WTC11 (cell line): ENCODE results near the gene RBX1.

Source experiments
- ATF3 ChIP-seq: sonication (generic); formaldehyde crosslinking; conservative IDR thresholded peaks from 2 replicates; pipeline ENCODE4 v1.8.1; 2022; ENCODE audit warnings: mild to moderate bottlenecking, missing genetic modification reagents
- CREM ChIP-seq: sonication (generic); formaldehyde crosslinking; IDR thresholded peaks from 2 replicates; pipeline ENCODE4 v1.8.1; 2022; ENCODE audit warnings: mild to moderate bottlenecking, missing genetic modification reagents, moderate library complexity
- CTCF ChIP-seq: fragments of 200-600 bp; IDR thresholded peaks from 2 replicates; pipeline ENCODE4 v1.8.0; 2022; ENCODE audit warnings: antibody characterized with exemption
- ERG ChIP-seq: fragments of 250-450 bp; sonication (Bioruptor Pico); IDR thresholded peaks from 2 replicates; pipeline ENCODE4 v1.8.0; 2021; ENCODE audit warnings: mild to moderate bottlenecking
- IRF2 ChIP-seq: sonication (generic); formaldehyde crosslinking; IDR thresholded peaks from 2 replicates; pipeline ENCODE4 v1.8.0; 2022; ENCODE audit warnings: low read depth, missing genetic modification reagents, borderline replicate concordance
- MLX ChIP-seq: sonication (generic); formaldehyde crosslinking; IDR thresholded peaks from 2 replicates; pipeline ENCODE4 v1.8.1; 2023; ENCODE audit warnings: mild to moderate bottlenecking, missing genetic modification reagents, moderate library complexity
- ZBTB43 ChIP-seq: sonication (generic); formaldehyde crosslinking; IDR thresholded peaks from 2 replicates; pipeline ENCODE4 v1.8.1; 2023; ENCODE audit warnings: mild to moderate bottlenecking, missing genetic modification reagents
- ZNF121 ChIP-seq: sonication (generic); formaldehyde crosslinking; IDR thresholded peaks from 2 replicates; pipeline ENCODE4 v1.8.0; 2023; ENCODE audit warnings: missing genetic modification reagents

GRCh38 chr22:41009222-41009948 lies 58.2 kb downstream of the RBX1 start:
- TF ChIP-seq CTCF (no peak), ATF3 (CRISPR knock-in tag) (no peak), ERG (no peak), ZNF121 (no peak), ZBTB43 (no peak), MLX (no peak), CREM (CRISPR knock-in tag) (no peak), IRF2 (CRISPR knock-in tag) (no peak)
